T47D (cell line): ENCODE data around the gene TMC8.
A peak's percentile ranks its signal among the peaks of the same experiment; 100 is the strongest.

Source experiments
- DNase-seq, 2 experiments: peaks; one replicate each; pipeline versions ENCODE4 v3.0.0 to v3.0.0-alpha.2; 2011 to 2012; ENCODE audit warnings: low read depth in 1 of 2, low spot score in 1 of 2
- JUND ChIP-seq: IDR thresholded peaks from 2 replicates; pipeline ENCODE4 v1.6.1; 2012; ENCODE audit warnings: low read depth
- in situ Hi-C: cut with HindIII; loops from 2 replicates; pipeline ENCODE4 v1.10.0; 2016; ENCODE audit warnings: low sequenced_read_pairs, low pct_unique_long_range_greater_than_20kb

Gene TMC8

DNA sequence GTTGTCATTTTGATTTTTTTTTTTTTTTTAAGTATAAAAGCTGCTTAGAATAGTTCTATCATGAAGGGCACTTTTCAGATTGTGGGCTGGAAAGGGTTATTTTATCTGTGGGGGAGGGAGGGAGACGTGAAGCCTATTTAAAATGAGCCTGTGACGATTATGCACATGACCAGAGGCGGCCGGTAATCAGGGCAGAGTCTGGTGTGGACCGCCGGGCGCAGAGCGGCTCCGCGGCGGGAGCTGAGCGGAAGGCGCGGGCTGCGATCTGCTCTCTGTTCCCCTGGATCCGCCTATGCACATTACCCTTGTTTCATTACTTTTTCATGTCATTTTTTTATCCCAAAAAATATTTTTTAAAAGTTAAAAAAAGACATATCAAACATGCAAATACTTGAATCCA is 25.5 kb upstream of the TMC8 start:
- in situ Hi-C loops = no loop called here
- TF ChIP-seq JUND = no peak
- no peak for DNase-seq

DNA sequence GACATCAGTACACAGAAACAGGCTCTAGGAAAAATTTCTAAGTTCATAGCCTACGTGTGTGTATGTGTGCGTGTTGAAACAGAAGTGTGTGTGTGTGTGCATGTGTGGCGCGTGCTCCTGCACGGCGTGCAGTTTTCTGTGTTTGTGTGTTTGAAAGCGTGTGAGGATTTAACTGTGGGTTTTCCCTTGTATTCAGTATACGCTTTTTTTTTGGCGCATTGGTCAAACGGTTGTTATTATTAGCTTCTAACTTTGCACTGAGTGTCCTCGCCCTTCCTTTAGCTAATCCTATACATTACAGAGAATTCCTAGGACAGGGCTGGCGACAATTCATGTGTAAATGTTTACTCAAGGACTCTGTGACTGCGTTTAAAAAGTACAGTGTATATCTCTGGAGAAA is 25.0 kb upstream of the TMC8 start:
- TF ChIP-seq JUND = no peak
- DNase-seq = peak; percentile 65 to 72
- in situ Hi-C loops = no loop called here

DNA sequence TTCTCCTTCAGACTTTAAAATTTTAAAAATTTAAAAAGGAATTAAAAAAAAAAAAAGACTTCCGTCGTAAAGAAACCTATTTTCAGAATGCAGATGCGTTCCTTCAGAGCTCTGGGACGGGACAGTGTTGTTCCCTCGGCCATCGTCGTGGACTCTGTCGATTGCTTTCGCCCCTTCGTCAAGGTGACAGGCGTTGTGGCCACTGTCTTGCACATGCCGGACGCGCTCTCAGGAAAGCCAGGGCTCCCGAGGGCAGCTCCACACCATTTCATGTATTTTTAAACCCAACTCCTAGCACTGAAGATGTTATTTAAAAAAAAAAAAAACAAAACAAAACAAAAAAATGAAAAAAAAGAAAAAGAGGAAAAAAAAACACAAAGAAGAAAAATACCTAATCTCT is 24.4 kb upstream of the TMC8 start:
- no peak for TF ChIP-seq JUND
- no peak for DNase-seq
- in situ Hi-C loops = no loop called here

DNA sequence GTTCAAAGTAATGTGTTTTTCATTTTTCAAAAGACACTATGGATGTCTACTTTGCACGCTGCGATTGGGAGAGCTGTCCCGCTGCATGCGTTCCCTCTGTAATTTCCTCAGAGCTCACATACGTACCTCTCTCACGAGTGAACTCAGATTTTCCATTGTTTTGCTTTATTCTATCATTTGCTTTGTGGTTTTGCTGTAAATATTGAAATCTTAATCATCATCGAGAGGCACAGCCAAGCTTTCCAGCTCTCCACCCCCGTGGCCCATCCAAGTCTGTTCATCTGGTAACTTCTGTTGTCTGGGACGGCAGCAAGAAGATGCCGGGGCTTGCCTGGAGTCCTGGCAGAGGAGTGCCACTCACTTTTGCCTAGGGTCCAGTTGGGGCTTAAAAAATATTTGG is 23.1 kb upstream of the TMC8 start:
- TF ChIP-seq JUND = no peak
- DNase-seq = no peak
- in situ Hi-C loops = no loop called here

DNA sequence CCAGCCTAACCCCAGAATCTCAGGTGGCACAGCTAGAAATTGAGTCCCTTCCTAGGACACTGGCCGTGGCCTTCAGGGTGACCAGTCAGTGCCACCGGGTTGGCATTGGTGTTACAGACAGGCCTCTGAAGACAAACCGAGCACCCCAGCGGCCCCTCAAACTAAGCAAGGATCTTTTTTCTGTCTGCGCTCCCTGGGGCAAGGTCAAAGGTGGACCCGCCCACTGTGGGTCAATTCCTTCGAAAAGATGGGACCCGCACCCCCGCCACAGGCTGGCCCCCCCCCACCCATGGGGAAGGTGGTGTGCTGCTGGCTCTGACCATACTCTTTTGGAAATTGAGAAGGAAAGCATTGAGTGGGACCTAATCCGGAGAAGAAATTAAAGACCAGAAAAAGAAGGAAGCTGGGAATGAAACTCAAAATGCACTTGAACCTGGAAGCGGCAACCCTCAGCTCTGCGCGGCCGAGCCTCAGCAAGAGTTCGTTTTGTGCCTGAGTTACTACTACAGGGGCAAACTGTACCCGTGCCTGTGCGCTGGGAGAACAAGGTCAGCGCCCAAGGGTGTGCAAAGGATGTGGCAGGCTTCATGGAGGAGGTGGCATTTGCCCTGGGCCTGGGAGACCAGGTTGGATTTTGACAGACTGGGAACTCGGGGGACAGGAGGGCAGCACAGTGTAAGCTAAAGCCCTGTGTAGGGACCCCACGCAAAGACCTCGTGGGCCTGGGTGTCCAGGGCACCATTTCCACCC is 22.4 kb upstream of the TMC8 start:
- TF ChIP-seq JUND = no peak
- in situ Hi-C loops = no loop called here

DNA sequence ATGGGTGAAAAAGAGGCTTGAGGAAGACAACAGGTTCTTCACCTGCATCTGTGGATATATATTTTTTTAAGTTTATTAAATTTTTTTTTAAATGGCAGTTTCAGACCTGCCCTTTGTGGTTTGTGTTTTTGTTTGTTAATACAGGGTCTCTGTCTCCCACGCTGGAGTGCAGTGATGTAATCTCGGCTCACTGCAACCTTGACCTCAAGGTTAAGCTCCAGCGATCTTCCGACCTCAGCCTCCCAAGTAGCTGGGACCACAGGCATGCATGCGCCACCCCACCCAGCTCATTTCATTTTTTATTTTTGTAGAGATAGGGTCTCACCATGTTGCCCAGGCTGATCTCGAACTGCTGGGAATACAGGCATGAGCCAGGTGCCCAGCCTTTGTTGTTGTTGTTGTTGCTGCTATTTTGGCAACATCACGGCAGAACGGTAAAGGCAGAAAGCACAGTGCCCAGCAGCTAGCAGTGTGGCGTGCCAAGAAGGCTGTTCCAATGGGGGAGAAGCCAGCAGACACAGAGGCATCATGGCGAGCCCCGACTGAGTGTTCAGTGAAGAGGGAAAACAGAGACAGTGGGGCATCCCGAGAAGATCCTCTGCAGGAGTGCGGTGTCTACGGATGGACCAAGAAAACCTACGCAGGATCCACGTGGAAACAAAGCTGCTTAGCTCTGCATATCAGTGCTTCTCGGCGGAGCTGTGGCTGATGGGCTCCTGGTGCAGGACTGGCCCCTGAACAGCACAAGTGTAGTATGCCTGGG is 21.7 kb upstream of the TMC8 start:
- in situ Hi-C loops = no loop called here
- no peak for TF ChIP-seq JUND
- no peak for DNase-seq

More for the DNA sequence above, 22.4 kb upstream of the TMC8 start:
- DNase-seq = no peak

DNA sequence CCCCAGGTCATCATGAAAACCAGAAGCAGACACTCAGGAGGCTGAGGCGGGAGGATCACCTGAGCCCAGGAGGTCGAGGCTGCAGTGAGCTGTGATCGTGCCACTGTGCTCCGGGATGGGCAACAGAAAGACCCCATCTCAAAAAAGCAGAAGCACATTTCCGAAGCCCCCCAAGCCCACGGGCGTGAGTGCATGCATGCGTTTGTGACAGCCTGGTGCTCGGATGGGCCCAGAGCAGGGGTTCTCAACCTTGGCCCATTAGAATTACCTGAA is 21.1 kb upstream of the TMC8 start:
- no peak for DNase-seq
- in situ Hi-C loops = no loop called here
- TF ChIP-seq JUND = no peak

DNA sequence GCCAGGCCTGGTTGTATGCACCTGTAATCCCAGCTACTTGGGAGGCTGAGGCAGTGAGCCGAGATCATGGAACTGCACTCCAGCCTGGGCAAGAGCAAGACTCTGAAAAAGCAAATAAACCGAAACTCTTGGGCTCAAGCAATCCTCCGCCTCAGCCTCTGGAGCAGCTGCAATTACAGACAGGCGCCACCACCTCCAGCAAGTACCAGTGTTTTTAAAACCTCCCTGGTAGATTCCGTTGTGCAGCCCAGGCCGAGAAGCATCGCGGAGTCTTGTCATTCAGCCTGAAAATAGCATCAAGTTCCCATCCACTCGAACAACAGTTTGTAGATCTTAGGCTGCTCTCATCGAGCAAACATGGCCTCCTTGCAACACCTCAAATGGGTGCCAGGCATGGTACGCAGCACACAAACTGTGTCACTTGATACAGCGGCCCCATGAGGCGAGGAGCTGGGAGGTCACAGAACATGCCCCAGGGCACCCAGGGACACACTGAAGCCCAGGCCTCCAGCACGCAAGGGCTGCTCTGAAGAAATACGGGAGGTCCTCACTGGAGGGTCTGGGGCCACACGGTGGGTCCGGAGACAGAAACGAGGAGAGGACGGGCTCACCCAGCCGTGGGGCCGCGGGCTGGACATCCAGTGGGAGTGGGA is 20.1 kb upstream of the TMC8 start:
- DNase-seq = no peak
- in situ Hi-C loops = no loop called here
- TF ChIP-seq JUND = no peak

DNA sequence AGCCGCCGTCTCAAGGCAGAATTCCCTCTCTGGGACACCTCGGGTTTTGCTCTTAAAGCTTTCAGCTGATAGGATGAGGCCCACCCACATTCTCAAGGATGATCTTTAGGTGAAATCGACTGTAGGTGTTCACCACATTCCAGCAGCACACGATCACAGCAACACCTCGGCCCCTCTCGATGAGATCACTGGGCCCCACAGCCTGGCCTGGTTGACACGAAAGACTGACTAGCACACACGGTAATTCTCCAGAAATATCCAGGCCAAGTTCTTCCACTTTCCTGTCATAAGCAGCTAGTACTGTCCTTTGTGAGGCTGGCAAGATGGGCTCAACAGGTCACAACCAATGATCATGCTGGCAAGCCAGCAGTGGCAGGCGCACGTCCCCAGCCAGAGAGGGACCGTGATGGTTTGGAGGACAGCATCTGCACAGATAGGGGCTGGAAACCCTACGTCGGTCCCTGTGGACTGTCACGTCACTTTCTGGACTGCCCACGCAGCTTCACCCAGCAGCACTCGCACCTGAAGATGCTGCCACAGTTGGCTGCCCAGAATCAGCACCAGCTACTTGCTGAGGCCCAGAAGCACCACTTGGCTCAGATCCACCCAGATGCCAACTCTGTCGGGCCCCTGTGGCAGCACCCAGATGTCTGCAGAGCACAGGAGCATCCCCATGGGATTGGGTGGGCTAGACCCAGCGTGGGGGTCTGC is 19.4 kb upstream of the TMC8 start:
- TF ChIP-seq JUND = no peak
- in situ Hi-C loops = no loop called here
- DNase-seq = no peak

DNA sequence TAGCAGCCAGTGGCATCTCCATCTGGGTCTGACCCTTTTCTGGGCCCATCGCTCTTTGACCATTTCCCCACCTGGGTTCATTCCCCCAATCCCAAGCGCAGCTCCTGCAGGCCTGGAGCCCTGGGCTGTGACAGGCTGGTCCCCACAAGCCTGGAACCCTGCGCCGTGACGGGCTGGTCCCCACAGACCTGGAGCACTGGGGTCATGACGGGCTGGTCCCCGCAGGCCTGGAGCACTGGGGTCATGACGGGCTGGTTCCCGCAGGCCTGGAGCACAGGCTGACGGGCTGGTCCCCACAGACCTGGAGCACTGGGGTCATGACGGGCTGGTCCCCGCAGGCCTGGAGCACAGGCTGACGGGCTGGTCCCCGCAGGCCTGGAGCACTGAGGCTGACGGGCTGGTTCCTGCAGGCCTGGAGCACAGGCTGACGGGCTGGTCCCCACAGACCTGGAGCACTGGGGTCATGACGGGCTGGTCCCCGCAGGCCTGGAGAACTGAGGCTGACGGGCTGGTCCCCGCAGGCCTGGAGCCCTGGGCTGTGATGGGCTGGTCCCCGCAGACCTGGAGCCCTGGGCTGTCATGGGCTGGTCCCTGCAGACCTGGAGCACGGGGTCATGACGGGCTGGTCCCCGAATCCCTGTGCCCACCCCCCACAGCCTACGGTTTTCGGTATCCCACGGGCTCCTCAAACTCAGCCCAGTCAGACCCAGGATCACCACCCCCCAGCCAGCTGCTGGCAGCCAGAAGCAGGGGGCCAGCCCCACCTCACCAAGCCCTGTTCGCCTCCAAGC is 18.6 kb upstream of the TMC8 start:
- no peak for TF ChIP-seq JUND
- in situ Hi-C loops = no loop called here
- DNase-seq = no peak

DNA sequence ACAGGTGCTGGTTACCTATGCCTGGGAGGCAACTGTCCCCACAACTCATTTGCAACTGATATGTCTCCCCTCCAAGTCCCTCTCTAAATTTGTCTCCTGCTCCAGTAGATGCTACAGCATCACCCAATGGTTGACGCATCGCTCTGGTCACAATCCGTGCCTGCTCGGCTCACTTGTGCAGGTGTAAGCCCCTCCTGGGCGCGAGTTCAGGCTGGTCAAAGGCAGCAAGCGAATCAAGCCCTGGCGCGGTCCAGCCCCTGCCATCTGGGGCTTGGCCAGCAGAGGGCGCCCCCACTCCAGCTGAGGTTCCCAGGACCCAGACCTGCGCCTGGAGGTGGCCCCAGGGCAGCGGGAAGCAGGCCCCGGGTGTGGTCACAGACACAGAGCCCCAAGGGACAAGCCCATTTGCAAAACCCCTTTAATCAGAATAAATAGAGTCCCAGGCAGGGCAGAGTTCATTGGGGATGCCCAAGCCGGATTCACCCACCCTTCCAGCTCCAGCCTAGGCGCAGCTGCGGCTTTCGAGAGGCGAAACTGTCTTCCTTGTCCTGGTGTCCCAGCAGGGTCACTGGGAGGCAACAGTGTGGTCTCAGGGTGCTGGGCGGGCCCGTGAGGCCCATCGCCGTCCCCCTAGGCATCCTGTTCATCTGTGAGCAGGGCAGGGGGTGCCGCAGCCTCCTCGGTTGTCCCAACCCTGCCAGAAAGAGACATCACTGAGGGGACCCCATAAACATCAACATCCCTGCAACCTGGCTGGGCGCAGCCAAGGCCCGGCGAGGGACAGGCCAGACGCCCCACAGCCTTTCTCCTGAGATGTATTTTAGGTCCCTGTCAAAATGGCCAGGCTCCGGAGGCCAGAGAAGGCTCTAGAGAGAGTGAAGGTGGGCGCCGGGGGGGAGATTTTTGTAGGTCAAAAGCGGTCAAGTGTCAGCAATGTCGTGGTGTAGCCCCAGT is 17.8 kb upstream of the TMC8 start:
- in situ Hi-C loops = no loop called here
- no peak for TF ChIP-seq JUND
- peak; percentile 75 to 95 for DNase-seq
